ENCODE results near the gene ALKBH4.
"Not testable (repeated sequence)": the region's sequence is repeated elsewhere in the genome, so short reads cannot be mapped to it uniquely, and the experiment has no call there.

The ALKBH4 gene

GRCh38 chr7:102474736-102475435 is 10.2 kb upstream of the ALKBH4 start:
- DNase-seq, result not testable (repeated sequence)

- DNase-seq, result not testable (repeated sequence)
These were observed 9.5 kb upstream of the ALKBH4 start for GRCh38 chr7:102474116-102474515.

- no peak for DNase-seq
These were observed 8.8 kb upstream of the ALKBH4 start for GRCh38 chr7:102473271-102473991.

GRCh38 chr7:102472126-102473041 is 7.7 kb upstream of the ALKBH4 start:
- no peak for DNase-seq

GRCh38 chr7:102471791-102472125 is 7.1 kb upstream of the ALKBH4 start:
- DNase-seq, result no peak

- DNase-seq, result no peak
These were observed 5.5 kb upstream of the ALKBH4 start for GRCh38 chr7:102469972-102470825.

GRCh38 chr7:102469351-102469971 is 4.8 kb upstream of the ALKBH4 start:
- no peak for DNase-seq

- no peak for DNase-seq
These were observed 4.1 kb upstream of the ALKBH4 start for GRCh38 chr7:102468478-102469350.

- no peak for DNase-seq
These were observed 3.2 kb upstream of the ALKBH4 start for GRCh38 chr7:102467581-102468477.

- no peak for DNase-seq
These were observed 1.4 kb upstream of the ALKBH4 start for GRCh38 chr7:102466097-102466496.

- no peak for DNase-seq
These were observed 654 bp downstream of the ALKBH4 start for GRCh38 chr7:102463841-102464576.

GRCh38 chr7:102460467-102460866 is 4.2 kb downstream of the ALKBH4 start:
- no peak for DNase-seq

- no peak for DNase-seq
These were observed 5.3 kb downstream of the ALKBH4 start for GRCh38 chr7:102459221-102459844.

- DNase-seq, result no peak
These were observed 7.2 kb downstream of the ALKBH4 start for GRCh38 chr7:102457352-102457924.

- no peak for DNase-seq
These were observed 8.3 kb downstream of the ALKBH4 start for GRCh38 chr7:102456327-102456726.

- DNase-seq, result no peak
These were observed 9.1 kb downstream of the ALKBH4 start for GRCh38 chr7:102455596-102455995.

GRCh38 chr7:102454932-102455331 is 9.7 kb downstream of the ALKBH4 start:
- not testable (repeated sequence) for DNase-seq

- DNase-seq, result no peak
These were observed 10.2 kb downstream of the ALKBH4 start for GRCh38 chr7:102454468-102454867.

Measured in NCI-H2029 treated with DMSO at 0.1 percent for 48 hours (cell line).